IMR-90 (cell line): ENCODE results near the gene OR2A25. TPM values are rescaled to one million over a fixed set of nuclear protein-coding genes. Genes with fewer than 3 reads are reported as not detected.

Experiments used
- ATAC-seq: fragments of 200-7000 bp; cut with Tn5 transposase; 2 replicates; pipeline ENCODE4 v1.9.1; 2020; ENCODE audit warnings: low read depth, mild to moderate bottlenecking, moderate library complexity
- BruUV-seq: library from RNA; stranded (reverse); fragments of 400-500 nt; replicated peaks from 2 replicates; lab custom pipeline; 2021; lab: Mats Ljungman, UMichigan
- CTCF ChIA-PET: fragments of 300-600 bp; formaldehyde crosslinking; extraction: SDS; loops from one replicate; lab custom pipeline; 2021; ENCODE audit warnings: antibody characterized with exemption; lab: Yijun Ruan, JAX
- POLR2A ChIA-PET: fragments of 300-600 bp; sonication (Branson Sonifier 250); formaldehyde crosslinking; loops from one replicate; lab custom pipeline; 2022; ENCODE audit warnings: antibody characterized with exemption; ENCODE audit not compliant: unreplicated experiment; lab: Charles Lee
- DNase-seq: peaks from one replicate; pipeline ENCODE4 v3.0.0; 2013
- H2AFZ ChIP-seq: replicated peaks from 2 replicates; pipeline ENCODE3; 2013; ENCODE audit warnings: low read length, mild to moderate bottlenecking; ENCODE audit not compliant: poor library complexity
- H2AK5ac ChIP-seq: 2 replicates; pipeline ENCODE4 v1.6.1; 2013; ENCODE audit warnings: low read depth, low read length, inconsistent platforms
- H2AK9ac ChIP-seq: replicated peaks from 2 replicates; pipeline ENCODE3; 2013; ENCODE audit warnings: mild to moderate bottlenecking, low read depth, low read length, moderate library complexity; ENCODE audit not compliant: poor library complexity
- H2BK120ac ChIP-seq: 2 replicates; pipeline ENCODE4 v1.6.1; 2013; ENCODE audit warnings: low read depth, low read length, inconsistent platforms
- H2BK15ac ChIP-seq: 3 replicates; pipeline ENCODE4 v1.6.1; 2013; ENCODE audit warnings: low read depth, low read length, inconsistent platforms
- H2BK20ac ChIP-seq: 2 replicates; pipeline ENCODE4 v1.6.1; 2013; ENCODE audit warnings: low read depth, mild to moderate bottlenecking, inconsistent platforms, low read length, moderate library complexity
- H2BK5ac ChIP-seq: 2 replicates; pipeline ENCODE4 v1.6.1; 2013; ENCODE audit warnings: mild to moderate bottlenecking, low read depth, low read length, inconsistent platforms; ENCODE audit not compliant: poor library complexity, severe bottlenecking
- H3K14ac ChIP-seq: replicated peaks from 2 replicates; pipeline ENCODE4 v1.6.1; 2013; ENCODE audit warnings: low read depth, low read length, inconsistent platforms
- H3K18ac ChIP-seq: 2 replicates; pipeline ENCODE4 v1.6.1; 2013; ENCODE audit warnings: low read depth, low read length, control low read depth
- H3K23ac ChIP-seq: 2 replicates; pipeline ENCODE4 v1.6.1; 2013; ENCODE audit warnings: low read depth, low read length, inconsistent platforms
- H3K27ac ChIP-seq: 2 replicates; pipeline ENCODE4 v1.5.1; 2013; ENCODE audit warnings: mild to moderate bottlenecking, control low read depth, low read length; ENCODE audit not compliant: insufficient read depth
- H3K27me3 ChIP-seq: 2 replicates; pipeline ENCODE4 v1.6.1; 2013; ENCODE audit warnings: low read length; ENCODE audit not compliant: control insufficient read depth, insufficient read depth
- H3K36me3 ChIP-seq: 2 replicates; pipeline ENCODE4 v1.6.1; 2013; ENCODE audit warnings: low read length, mixed read lengths; ENCODE audit not compliant: control insufficient read depth, insufficient read depth
- H3K4ac ChIP-seq: 2 replicates; pipeline ENCODE4 v1.6.1; 2013; ENCODE audit warnings: low read depth, low read length, inconsistent platforms
- H3K4me1 ChIP-seq: 2 replicates; pipeline ENCODE4 v1.6.1; 2013; ENCODE audit warnings: low read length, mixed read lengths; ENCODE audit not compliant: control insufficient read depth, insufficient read depth
- H3K4me2 ChIP-seq: 2 replicates; pipeline ENCODE4 v1.6.1; 2013; ENCODE audit warnings: low read depth, mild to moderate bottlenecking, control low read depth, low read length, moderate library complexity
- H3K4me3 ChIP-seq: 2 replicates; pipeline ENCODE4 v1.5.1; 2013; ENCODE audit warnings: low read depth, mild to moderate bottlenecking, control low read depth, low read length, moderate library complexity; ENCODE audit not compliant: insufficient read depth
- H3K56ac ChIP-seq: 2 replicates; pipeline ENCODE4 v1.6.1; 2013; ENCODE audit warnings: low read length, inconsistent platforms; ENCODE audit not compliant: insufficient read depth; ENCODE audit errors: extremely low read depth
- H3K79me1 ChIP-seq, 2 experiments: 2 replicates each; pipeline ENCODE4 v1.6.1; 2013; ENCODE audit warnings: low read length in 2 of 2, inconsistent platforms in 1 of 2, low read depth in 1 of 2
- H3K9ac ChIP-seq: 2 replicates; pipeline ENCODE4 v1.6.1; 2013; ENCODE audit warnings: low read depth, low read length, control low read depth
- H3K9me1 ChIP-seq: 2 replicates; pipeline ENCODE4 v1.6.1; 2013; ENCODE audit warnings: low read length, inconsistent platforms; ENCODE audit not compliant: insufficient read depth
- H3K9me3 ChIP-seq: 2 replicates; pipeline ENCODE4 v1.6.1; 2013; ENCODE audit warnings: low read length; ENCODE audit not compliant: control insufficient read depth, insufficient read depth
- H4K20me1 ChIP-seq: 2 replicates; pipeline ENCODE4 v1.6.1; 2013; ENCODE audit warnings: low read length, inconsistent platforms; ENCODE audit not compliant: insufficient read depth
- H4K5ac ChIP-seq: 2 replicates; pipeline ENCODE4 v1.6.1; 2013; ENCODE audit warnings: mild to moderate bottlenecking, low read depth, low read length, control low read depth
- H4K8ac ChIP-seq, 2 experiments: 2 replicates each; pipeline ENCODE4 v1.6.1; 2013; ENCODE audit warnings: low read depth in 2 of 2, low read length in 2 of 2, control low read depth in 1 of 2, inconsistent platforms in 1 of 2
- H4K91ac ChIP-seq: 2 replicates; pipeline ENCODE4 v1.6.1; 2013; ENCODE audit warnings: low read depth, low read length, inconsistent platforms; ENCODE audit not compliant: insufficient read depth
- BHLHE40 ChIP-seq: fragments of 150-350 bp; IDR thresholded peaks from 2 replicates; pipeline ENCODE4 v1.6.1; 2016; ENCODE audit warnings: mild to moderate bottlenecking, low read depth, low read length
- CEBPB ChIP-seq: IDR thresholded peaks from 2 replicates; pipeline ENCODE4 v1.6.1; 2012; ENCODE audit warnings: low read depth, low read length, improper control_type of control experiment
- CHD1 ChIP-seq: IDR thresholded peaks from 2 replicates; pipeline ENCODE4 v1.6.1; 2012; ENCODE audit warnings: low read depth, low read length, improper control_type of control experiment
- ELK1 ChIP-seq: fragments of 150-350 bp; IDR thresholded peaks from 2 replicates; pipeline ENCODE4 v1.6.1; 2016; ENCODE audit warnings: low read depth, mild to moderate bottlenecking, low read length, moderate library complexity, borderline replicate concordance
- FOS ChIP-seq: fragments of 150-350 bp; IDR thresholded peaks from 2 replicates; pipeline ENCODE4 v1.6.1; 2016; ENCODE audit warnings: low read depth, low read length
- MAFK ChIP-seq: IDR thresholded peaks from 2 replicates; pipeline ENCODE4 v1.6.1; 2012; ENCODE audit warnings: low read depth, low read length, improper control_type of control experiment
- MAZ ChIP-seq: IDR thresholded peaks from 2 replicates; pipeline ENCODE4 v1.6.1; 2012; ENCODE audit warnings: low read depth, mild to moderate bottlenecking, low read length, improper control_type of control experiment, moderate library complexity, borderline replicate concordance
- MXI1 ChIP-seq: IDR thresholded peaks from 2 replicates; pipeline ENCODE4 v1.6.1; 2012; ENCODE audit warnings: low read depth, mild to moderate bottlenecking, low read length, moderate library complexity, borderline replicate concordance
- NFE2L2 ChIP-seq: fragments of 150-350 bp; IDR thresholded peaks from 2 replicates; pipeline ENCODE4 v1.6.1; 2016; ENCODE audit warnings: low read depth, mild to moderate bottlenecking, low read length
- POLR2A ChIP-seq: IDR thresholded peaks from 2 replicates; pipeline ENCODE4 v1.6.1; 2012; ENCODE audit warnings: mild to moderate bottlenecking, low read depth, low read length
- RAD21 ChIP-seq: IDR thresholded peaks from 2 replicates; pipeline ENCODE4 v1.6.1; 2012; ENCODE audit warnings: low read length, improper control_type of control experiment
- RCOR1 ChIP-seq: IDR thresholded peaks from 2 replicates; pipeline ENCODE4 v1.6.1; 2012; ENCODE audit warnings: mild to moderate bottlenecking, low read length, improper control_type of control experiment; ENCODE audit not compliant: insufficient replicate concordance
- RFX5 ChIP-seq: IDR thresholded peaks from 2 replicates; pipeline ENCODE4 v1.8.0; 2012; ENCODE audit warnings: low read depth, mild to moderate bottlenecking, low read length, moderate library complexity
- SMC3 ChIP-seq: fragments of 150-350 bp; IDR thresholded peaks from 2 replicates; pipeline ENCODE4 v1.6.1; 2016; ENCODE audit warnings: low read depth, mild to moderate bottlenecking, antibody characterized with exemption, low read length, moderate library complexity
- WGBS, 2 experiments: methylation state at CpG; one replicate each; pipeline versions ENCODE4 v1.1.5 to v1.1.7; 2013; ENCODE audit warnings: missing lambda C conversion rate in 2 of 2; ENCODE audit not compliant: insufficient read length in 1 of 2; ENCODE audit errors: extremely low coverage in 2 of 2; 5-methylcytosine and 5-hydroxymethylcytosine counted together
- dilution Hi-C: fragments of 300-500 bp; cut with HindIII; formaldehyde crosslinking; loops from one replicate; pipeline ENCODE4 v1.14.3; 2018; ENCODE audit warnings: low sequenced_read_pairs; ENCODE audit not compliant: unreplicated experiment
- in situ Hi-C: fragments of 300-500 bp; cut with MboI; formaldehyde crosslinking; loops from 3 replicates; pipeline ENCODE4 v1.14.3; 2019; ENCODE audit warnings: low sequenced_read_pairs, inconsistent platforms, mixed read lengths
- intact Hi-C: fragments of 100-400 bp; cut with micrococcal nuclease; formaldehyde crosslinking; loops from 2 replicates; pipeline ENCODE4 v1.10.0; 2022
- polyA plus RNA-seq, 3 experiments: library from polyadenylated mRNA; depleted of rRNA; stranded (reverse); fragments of >200 nt; gene quantifications; 2 replicates each; pipeline ENCODE4 v1.2.3, GENCODE V29; 2012; ENCODE audit warnings: low replicate concordance in 1 of 3
- total RNA-seq: library from RNA; depleted of rRNA; stranded (reverse); fragments of >200 nt; gene quantifications from 2 replicates; pipeline ENCODE4 v1.2.3, GENCODE V29; 2012
- TF ChIP-seq, protein P1 (sequence below): conservative IDR thresholded peaks from 2 replicates; pipeline ENCODE4 v1.5.1; 2012; ENCODE audit warnings: mild to moderate bottlenecking, low read depth, low read length, improper control_type of control experiment
- TF ChIP-seq, protein P2 (sequence below): fragments of 150-350 bp; IDR thresholded peaks from 2 replicates; pipeline ENCODE4 v1.6.1; 2017; ENCODE audit warnings: mild to moderate bottlenecking, antibody characterized with exemption, low read length, low read depth

The OR2A25 gene
- total and polyA plus RNA-seq, 2 of the 4 experiments (the other 2 are of a cell fraction) = not detected

DNA sequence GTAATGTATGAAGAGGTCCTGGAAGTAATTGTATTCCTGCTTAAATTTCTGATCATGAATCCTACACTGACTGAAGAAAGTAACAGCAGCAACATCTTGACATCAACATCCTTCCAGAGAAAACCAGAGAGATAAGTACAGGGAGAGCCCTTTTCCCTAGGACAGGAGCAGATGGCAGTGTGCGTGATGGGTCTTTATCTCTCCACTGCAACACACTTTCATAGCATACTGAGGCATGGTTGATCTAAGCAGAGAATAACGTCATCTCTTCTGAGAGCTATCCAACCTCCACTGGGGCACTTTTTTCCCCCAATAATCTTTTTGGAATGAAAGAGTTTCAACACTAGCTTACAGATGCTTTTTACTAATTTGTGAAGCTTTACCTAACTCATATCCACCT lies 342 bp downstream of the OR2A25 start:
- Histone ChIP-seq H3K18ac (no peak overlapping the region), H3K23ac (no peak overlapping the region), H3K4me1 (no peaks in the 10 kb centered on the region), H3K9me1 (no peaks in the 10 kb centered on the region), H2AFZ (no peak overlapping the region), H3K9me3 (no peaks in the 10 kb centered on the region), H4K5ac (no peak overlapping the region), H2AK9ac (no peak overlapping the region), H2BK15ac (no peak overlapping the region), H4K20me1 (no peaks in the 10 kb centered on the region), H3K36me3 (no peaks in the 10 kb centered on the region), H3K14ac (no peak overlapping the region), H4K8ac (no peak overlapping the region), H2BK5ac (no peak overlapping the region), H3K27me3 (no peaks in the 10 kb centered on the region), H3K56ac (no peak overlapping the region), H4K91ac (no peak overlapping the region), H3K79me1 (no peaks in the 10 kb centered on the region), H2BK20ac (no peak overlapping the region), H3K9ac (no peak overlapping the region), H3K4me2 (no peak overlapping the region), H3K4ac (no peak overlapping the region), H2AK5ac (no peak overlapping the region), H3K27ac (no peak overlapping the region), H2BK120ac (no peak overlapping the region), H3K4me3 (no peak overlapping the region)
- DNase-seq = no peak
- TF ChIP-seq, protein P1, sequence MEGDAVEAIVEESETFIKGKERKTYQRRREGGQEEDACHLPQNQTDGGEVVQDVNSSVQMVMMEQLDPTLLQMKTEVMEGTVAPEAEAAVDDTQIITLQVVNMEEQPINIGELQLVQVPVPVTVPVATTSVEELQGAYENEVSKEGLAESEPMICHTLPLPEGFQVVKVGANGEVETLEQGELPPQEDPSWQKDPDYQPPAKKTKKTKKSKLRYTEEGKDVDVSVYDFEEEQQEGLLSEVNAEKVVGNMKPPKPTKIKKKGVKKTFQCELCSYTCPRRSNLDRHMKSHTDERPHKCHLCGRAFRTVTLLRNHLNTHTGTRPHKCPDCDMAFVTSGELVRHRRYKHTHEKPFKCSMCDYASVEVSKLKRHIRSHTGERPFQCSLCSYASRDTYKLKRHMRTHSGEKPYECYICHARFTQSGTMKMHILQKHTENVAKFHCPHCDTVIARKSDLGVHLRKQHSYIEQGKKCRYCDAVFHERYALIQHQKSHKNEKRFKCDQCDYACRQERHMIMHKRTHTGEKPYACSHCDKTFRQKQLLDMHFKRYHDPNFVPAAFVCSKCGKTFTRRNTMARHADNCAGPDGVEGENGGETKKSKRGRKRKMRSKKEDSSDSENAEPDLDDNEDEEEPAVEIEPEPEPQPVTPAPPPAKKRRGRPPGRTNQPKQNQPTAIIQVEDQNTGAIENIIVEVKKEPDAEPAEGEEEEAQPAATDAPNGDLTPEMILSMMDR = no peak
- TF ChIP-seq CEBPB = no peak
- no peak for TF ChIP-seq CHD1
- TF ChIP-seq NFE2L2 = no peak
- no peak for TF ChIP-seq RAD21
- TF ChIP-seq, protein P2, sequence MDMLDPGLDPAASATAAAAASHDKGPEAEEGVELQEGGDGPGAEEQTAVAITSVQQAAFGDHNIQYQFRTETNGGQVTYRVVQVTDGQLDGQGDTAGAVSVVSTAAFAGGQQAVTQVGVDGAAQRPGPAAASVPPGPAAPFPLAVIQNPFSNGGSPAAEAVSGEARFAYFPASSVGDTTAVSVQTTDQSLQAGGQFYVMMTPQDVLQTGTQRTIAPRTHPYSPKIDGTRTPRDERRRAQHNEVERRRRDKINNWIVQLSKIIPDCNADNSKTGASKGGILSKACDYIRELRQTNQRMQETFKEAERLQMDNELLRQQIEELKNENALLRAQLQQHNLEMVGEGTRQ = no peak
- no peak for TF ChIP-seq RCOR1
- no peak for TF ChIP-seq MXI1
- no peak for TF ChIP-seq BHLHE40
- no peak for TF ChIP-seq POLR2A
- no peak for TF ChIP-seq MAZ
- no peak for TF ChIP-seq FOS
- no peak for TF ChIP-seq MAFK
- TF ChIP-seq ELK1 = no peak
- no peak for TF ChIP-seq RFX5
- TF ChIP-seq SMC3 = no peak
- ATAC-seq = no peak
- WGBS, 2 experiments = no CpG with 5 or more reads among the region's 2 CpGs
- ChIA-PET POLR2A (no interaction called here), CTCF (no interaction called here)
- in situ Hi-C loops = no loop called here
- intact Hi-C loops = no loop called here
- no TSS peak for BruUV-seq
- dilution Hi-C loops = no loop called here
